K562 (cell line): ENCODE measurements around the gene BRD3. TPM values are rescaled to one million over a fixed set of nuclear protein-coding genes. Genes with fewer than 3 reads are reported as not detected.
A peak's percentile ranks its signal among the peaks of the same experiment; 100 is the strongest.

Source experiments
- CBFB ChIP-seq: sonication (generic); formaldehyde crosslinking; IDR thresholded peaks from 2 replicates; pipeline ENCODE4 v1.4.0; 2020; ENCODE audit warnings: mild to moderate bottlenecking, missing genetic modification reagents
- CGGBP1 ChIP-seq: fragments of 250-450 bp; sonication (Bioruptor Pico); IDR thresholded peaks from 2 replicates; pipeline ENCODE4 v1.9.0; 2021; ENCODE audit warnings: mild to moderate bottlenecking
- CTBP1 ChIP-seq: fragments of 450-650 bp; IDR thresholded peaks from 2 replicates; pipeline ENCODE4 v1.6.1; 2016; ENCODE audit warnings: borderline replicate concordance
- DPF2 ChIP-seq: fragments of 450-650 bp; IDR thresholded peaks from 2 replicates; pipeline ENCODE4 v1.6.1; 2016
- FOXA1 ChIP-seq: fragments of 450-650 bp; IDR thresholded peaks from 2 replicates; pipeline ENCODE4 v1.6.1; 2016; ENCODE audit warnings: mild to moderate bottlenecking, borderline replicate concordance
- GABPB2 ChIP-seq: fragments of 250-450 bp; sonication (Bioruptor Pico); conservative IDR thresholded peaks from 2 replicates; pipeline ENCODE4 v1.5.1; 2021; ENCODE audit warnings: mild to moderate bottlenecking
- GMEB1 ChIP-seq: fragments of 250-450 bp; sonication (Bioruptor Pico); IDR thresholded peaks from 2 replicates; pipeline ENCODE4 v1.4.0; 2020; ENCODE audit warnings: mild to moderate bottlenecking
- HOXB6 ChIP-seq: fragments of 250-450 bp; sonication (Bioruptor Pico); IDR thresholded peaks from 2 replicates; pipeline ENCODE4 v1.5.1; 2022; ENCODE audit warnings: mild to moderate bottlenecking, borderline replicate concordance
- HSF4 ChIP-seq: fragments of 250-450 bp; sonication (Bioruptor Pico); IDR thresholded peaks from 2 replicates; pipeline ENCODE4 v2.1.2; 2022; ENCODE audit warnings: mild to moderate bottlenecking, moderate library complexity, borderline replicate concordance
- KAT8 ChIP-seq: fragments of 450-650 bp; IDR thresholded peaks from 2 replicates; pipeline ENCODE4 v1.6.1; 2016; ENCODE audit warnings: low read depth, mild to moderate bottlenecking
- MEF2D ChIP-seq: conservative IDR thresholded peaks from 2 replicates; pipeline ENCODE4 v1.6.1; 2016; ENCODE audit warnings: low read depth, missing genetic modification characterization, missing compliant biosample characterization
- NCOA6 ChIP-seq: fragments of 450-650 bp; IDR thresholded peaks from 2 replicates; pipeline ENCODE4 v1.6.1; 2017; ENCODE audit warnings: mild to moderate bottlenecking
- NFIC ChIP-seq: fragments of 450-650 bp; IDR thresholded peaks from 2 replicates; pipeline ENCODE4 v1.6.1; 2017; ENCODE audit warnings: mild to moderate bottlenecking, inconsistent platforms
- NFRKB ChIP-seq: fragments of 450-650 bp; IDR thresholded peaks from 2 replicates; pipeline ENCODE4 v1.6.1; 2016; ENCODE audit warnings: low read depth
- PCBP2 ChIP-seq: fragments of 200-400 bp; formaldehyde crosslinking; IDR thresholded peaks from 2 replicates; pipeline ENCODE4 v1.6.1; 2018; ENCODE audit warnings: low read length, low read depth, mild to moderate bottlenecking, moderate library complexity; ENCODE audit not compliant: poor library complexity, severe bottlenecking
- RFX7 ChIP-seq: fragments of 250-450 bp; sonication (Bioruptor Pico); IDR thresholded peaks from 2 replicates; pipeline ENCODE4 v1.5.1; 2021; ENCODE audit warnings: mild to moderate bottlenecking
- TEAD4 ChIP-seq, 2 experiments: sonication (generic) in 1 of 2; formaldehyde crosslinking in 1 of 2; IDR thresholded peaks; 2 replicates each; pipeline versions ENCODE4 v1.6.1 to v1.8.0; 2012 to 2022; ENCODE audit warnings: borderline replicate concordance in 1 of 2, inconsistent platforms in 1 of 2, low read length in 1 of 2, mild to moderate bottlenecking in 1 of 2, missing genetic modification reagents in 1 of 2
- TOE1 ChIP-seq, 2 experiments: fragments of 450-650 bp in 1 of 2; sonication (generic) in 1 of 2; formaldehyde crosslinking in 1 of 2; IDR thresholded peaks; 2 replicates each; pipeline versions ENCODE4 v1.7.1 to v1.8.0; 2016 to 2022; ENCODE audit warnings: borderline replicate concordance in 2 of 2, mild to moderate bottlenecking in 2 of 2, antibody characterized with exemption in 1 of 2, inconsistent platforms in 1 of 2, low read depth in 1 of 2, missing genetic modification reagents in 1 of 2, moderate library complexity in 1 of 2
- U2AF1 ChIP-seq: fragments of 200-400 bp; formaldehyde crosslinking; optimal IDR thresholded peaks from 2 replicates; pipeline ENCODE3; 2017; ENCODE audit warnings: mild to moderate bottlenecking, low read depth, low read length, moderate library complexity
- ZNF316 ChIP-seq: fragments of 450-650 bp; IDR thresholded peaks from 2 replicates; pipeline ENCODE4 v1.6.1; 2016
- ZNF41 ChIP-seq: fragments of 250-450 bp; sonication (Bioruptor Pico); conservative IDR thresholded peaks from 2 replicates; pipeline ENCODE4 v1.4.0; 2020; ENCODE audit warnings: mild to moderate bottlenecking
- polyA plus RNA-seq, 8 experiments: library from polyadenylated mRNA; depleted of rRNA in 4 of 8; stranded (reverse) in 5 of 8; unstranded in 3 of 8; fragments of >200 nt; fragmentation: Nextera tagmentation in 2 of 8; fragmentation: Illumina TruSeq in 1 of 8; extraction: Ambion mirVana in 2 of 8; extraction: Trizol in 1 of 8; gene quantifications; 2 replicates each; pipeline versions ENCODE4 v1.2.1 to v1.2.3, GENCODE V29; 2011 to 2014; ENCODE audit warnings: inconsistent platforms in 1 of 8, missing spikeins in 1 of 8
- total RNA-seq, 7 experiments: library from RNA; depleted of rRNA in 6 of 7; stranded (reverse); fragments of >200 nt in 6 of 7; fragmentation: Illumina TruSeq in 2 of 7; extraction: Trizol in 2 of 7; gene quantifications; 2 replicates each; pipeline versions ENCODE4 v1.2.1 to v1.2.3, GENCODE V29; 2011 to 2021; ENCODE audit warnings: low replicate concordance in 1 of 7
- TF ChIP-seq, protein P1 (sequence below): sonication (generic); formaldehyde crosslinking; IDR thresholded peaks from 2 replicates; pipeline ENCODE4 v1.8.0; 2022; ENCODE audit warnings: missing genetic modification reagents, mild to moderate bottlenecking, moderate library complexity, borderline replicate concordance
- TF ChIP-seq, protein P2 (sequence below): fragments of 200-800 bp; sonication (Bioruptor generic); IDR thresholded peaks from 2 replicates; pipeline ENCODE4 v1.6.1; 2017; ENCODE audit warnings: missing genetic modification characterization, missing compliant biosample characterization

BRD3 gene
- total and polyA plus RNA-seq, 9 of the 15 experiments (the other 6 are each of a cell fraction or from before 2014, with no cell fraction given), result 0.82 to 37.1 (median 4.2) TPM

DNA sequence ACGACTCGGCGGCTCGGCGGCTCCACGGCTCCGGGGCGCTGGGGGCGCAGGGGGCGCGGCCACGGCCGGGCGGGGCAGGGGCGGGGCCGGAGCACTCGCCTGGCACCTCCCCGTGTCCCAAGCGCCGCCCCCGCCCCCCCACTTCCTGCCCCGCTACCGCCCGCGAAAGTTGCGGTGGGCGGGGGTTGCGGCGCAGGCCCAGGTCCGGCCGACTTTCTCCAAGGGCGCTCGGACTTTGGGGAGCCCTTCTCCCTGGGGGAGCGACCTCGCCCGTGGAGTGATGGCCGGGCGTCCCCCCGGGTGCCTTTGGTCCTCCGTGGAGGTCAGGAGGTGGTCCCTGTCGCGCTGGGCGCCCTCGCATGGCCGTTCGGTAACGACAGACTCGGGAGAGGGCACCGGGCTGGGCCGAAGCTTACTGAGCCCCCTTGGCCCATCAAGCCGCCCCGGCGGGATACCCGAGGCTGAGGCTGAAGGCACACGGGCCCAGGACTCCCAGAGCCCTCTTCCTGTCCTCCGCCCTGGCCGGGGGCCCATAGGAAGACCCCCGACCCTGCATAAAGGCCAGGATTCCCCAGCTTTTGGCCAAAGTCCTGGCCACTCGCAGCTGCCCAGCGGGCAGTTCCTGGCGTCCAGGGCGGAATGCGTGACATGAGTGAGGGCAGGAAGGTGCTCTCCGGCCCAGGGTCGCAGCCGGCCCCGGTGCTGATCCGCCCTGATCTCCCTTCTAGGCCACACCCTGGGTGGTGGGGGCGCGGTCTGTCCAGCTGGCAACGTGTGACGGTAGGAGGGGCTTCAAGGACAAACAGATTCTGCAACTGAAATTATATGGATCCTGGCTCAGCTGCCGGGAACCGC, 74.8 kb downstream of the BRD3 start (continued):
- TF ChIP-seq GMEB1 (CRISPR knock-in tag) (no peak), ZNF316 (no peak), CTBP1 (peak; percentile 16; the same call in 1 of the 2 replicates), CGGBP1 (CRISPR knock-in tag) (no peak), HOXB6 (CRISPR knock-in tag) (no peak), NFRKB (no peak), U2AF1 (no peak), KAT8 (no peak), PCBP2 (no peak), NFIC (no peak), NCOA6 (no peak), ZNF41 (CRISPR knock-in tag) (no peak), FOXA1 (no peak), GABPB2 (CRISPR knock-in tag) (no peak), RFX7 (CRISPR knock-in tag) (no peak), TEAD4 (IDR thresholded peaks at IDR 0.05; ENCODE audit: low read length) (no peak), TEAD4 (CRISPR knock-in tag; IDR thresholded peaks at IDR 0.05; ENCODE audit: borderline replicate concordance) (no peak), MEF2D (tag) (no peak), TOE1 (IDR thresholded peaks at IDR 0.05; ENCODE audit: borderline replicate concordance) (no peak; the same call in 1 of the 2 replicates), TOE1 (CRISPR knock-in tag; IDR thresholded peaks at IDR 0.05; ENCODE audit: borderline replicate concordance, low read depth) (no peak), DPF2 (no peak; the same call in 1 of the 2 replicates), CBFB (no peak), HSF4 (no peak)
- TF ChIP-seq, protein P1, sequence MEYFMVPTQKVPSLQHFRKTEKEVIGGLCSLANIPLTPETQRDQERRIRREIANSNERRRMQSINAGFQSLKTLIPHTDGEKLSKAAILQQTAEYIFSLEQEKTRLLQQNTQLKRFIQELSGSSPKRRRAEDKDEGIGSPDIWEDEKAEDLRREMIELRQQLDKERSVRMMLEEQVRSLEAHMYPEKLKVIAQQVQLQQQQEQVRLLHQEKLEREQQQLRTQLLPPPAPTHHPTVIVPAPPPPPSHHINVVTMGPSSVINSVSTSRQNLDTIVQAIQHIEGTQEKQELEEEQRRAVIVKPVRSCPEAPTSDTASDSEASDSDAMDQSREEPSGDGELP (CRISPR knock-in tag), result peak; percentile 75
- TF ChIP-seq, protein P2, sequence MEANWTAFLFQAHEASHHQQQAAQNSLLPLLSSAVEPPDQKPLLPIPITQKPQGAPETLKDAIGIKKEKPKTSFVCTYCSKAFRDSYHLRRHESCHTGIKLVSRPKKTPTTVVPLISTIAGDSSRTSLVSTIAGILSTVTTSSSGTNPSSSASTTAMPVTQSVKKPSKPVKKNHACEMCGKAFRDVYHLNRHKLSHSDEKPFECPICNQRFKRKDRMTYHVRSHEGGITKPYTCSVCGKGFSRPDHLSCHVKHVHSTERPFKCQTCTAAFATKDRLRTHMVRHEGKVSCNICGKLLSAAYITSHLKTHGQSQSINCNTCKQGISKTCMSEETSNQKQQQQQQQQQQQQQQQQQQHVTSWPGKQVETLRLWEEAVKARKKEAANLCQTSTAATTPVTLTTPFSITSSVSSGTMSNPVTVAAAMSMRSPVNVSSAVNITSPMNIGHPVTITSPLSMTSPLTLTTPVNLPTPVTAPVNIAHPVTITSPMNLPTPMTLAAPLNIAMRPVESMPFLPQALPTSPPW, result peak; percentile 92
